Erythroblast (primary cell): ENCODE data around the gene PPM1G.

Source experiments
- GATA1 ChIP-seq: IDR thresholded peaks from 2 replicates; pipeline ENCODE4 v1.6.1; 2011; ENCODE audit warnings: low read depth, mild to moderate bottlenecking, control low read depth, low read length, moderate library complexity
- POLR2A ChIP-seq: IDR thresholded peaks from 2 replicates; pipeline ENCODE4 v1.6.1; 2011; ENCODE audit warnings: mild to moderate bottlenecking, low read length

GRCh38 chr2:27380626-27381545 lies 28.5 kb downstream of the PPM1G start, which contains the start of gene ZNF513:
- peak; percentile 69 for TF ChIP-seq POLR2A
- no peak for TF ChIP-seq GATA1
